DND-41 (cell line): Measurements from ENCODE around the gene SPANXA1.

Experiments used
- EZH2 ChIP-seq: IDR thresholded peaks from 3 replicates; pipeline ENCODE4 v1.6.1; 2012; ENCODE audit warnings: borderline replicate concordance, low read depth, mild to moderate bottlenecking, moderate library complexity, low read length, inconsistent platforms; ENCODE audit not compliant: severe bottlenecking
- TF ChIP-seq, protein P1 (sequence below): IDR thresholded peaks from 2 replicates; pipeline ENCODE4 v1.5.1; 2012; ENCODE audit warnings: borderline replicate concordance, low read length, moderate library complexity, mild to moderate bottlenecking; ENCODE audit not compliant: poor library complexity, severe bottlenecking; ENCODE audit errors: extremely low read depth

DNA sequence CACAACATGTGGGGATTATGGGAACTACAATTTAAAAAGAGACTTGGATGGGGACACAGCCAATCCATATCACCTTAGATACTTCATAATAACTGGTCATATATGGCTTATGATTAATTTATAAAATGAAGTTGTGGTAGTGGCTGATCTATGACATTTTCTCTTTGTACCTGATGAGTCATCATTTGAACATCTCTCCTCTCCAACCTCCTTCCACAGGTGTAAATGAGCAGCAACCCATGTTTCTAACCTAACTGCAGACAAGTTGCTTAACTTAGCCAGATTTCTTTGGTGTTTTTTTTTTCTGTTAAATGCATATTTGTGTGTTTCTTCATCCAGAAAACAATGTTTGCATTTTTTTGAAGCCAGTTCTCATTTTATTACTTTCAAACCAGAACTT lies 47.6 kb upstream of the SPANXA1 start:
- TF ChIP-seq, protein P1, sequence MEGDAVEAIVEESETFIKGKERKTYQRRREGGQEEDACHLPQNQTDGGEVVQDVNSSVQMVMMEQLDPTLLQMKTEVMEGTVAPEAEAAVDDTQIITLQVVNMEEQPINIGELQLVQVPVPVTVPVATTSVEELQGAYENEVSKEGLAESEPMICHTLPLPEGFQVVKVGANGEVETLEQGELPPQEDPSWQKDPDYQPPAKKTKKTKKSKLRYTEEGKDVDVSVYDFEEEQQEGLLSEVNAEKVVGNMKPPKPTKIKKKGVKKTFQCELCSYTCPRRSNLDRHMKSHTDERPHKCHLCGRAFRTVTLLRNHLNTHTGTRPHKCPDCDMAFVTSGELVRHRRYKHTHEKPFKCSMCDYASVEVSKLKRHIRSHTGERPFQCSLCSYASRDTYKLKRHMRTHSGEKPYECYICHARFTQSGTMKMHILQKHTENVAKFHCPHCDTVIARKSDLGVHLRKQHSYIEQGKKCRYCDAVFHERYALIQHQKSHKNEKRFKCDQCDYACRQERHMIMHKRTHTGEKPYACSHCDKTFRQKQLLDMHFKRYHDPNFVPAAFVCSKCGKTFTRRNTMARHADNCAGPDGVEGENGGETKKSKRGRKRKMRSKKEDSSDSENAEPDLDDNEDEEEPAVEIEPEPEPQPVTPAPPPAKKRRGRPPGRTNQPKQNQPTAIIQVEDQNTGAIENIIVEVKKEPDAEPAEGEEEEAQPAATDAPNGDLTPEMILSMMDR = no peak
- TF ChIP-seq EZH2 = no peak
